Measurements from ENCODE around the gene RPUSD4. TPM values are rescaled to one million over a fixed set of nuclear protein-coding genes. Genes with fewer than 3 reads are reported as not detected.

RPUSD4 gene
- total RNA-seq, 1 experiment from 2014 or later: 40.1 TPM

DNA sequence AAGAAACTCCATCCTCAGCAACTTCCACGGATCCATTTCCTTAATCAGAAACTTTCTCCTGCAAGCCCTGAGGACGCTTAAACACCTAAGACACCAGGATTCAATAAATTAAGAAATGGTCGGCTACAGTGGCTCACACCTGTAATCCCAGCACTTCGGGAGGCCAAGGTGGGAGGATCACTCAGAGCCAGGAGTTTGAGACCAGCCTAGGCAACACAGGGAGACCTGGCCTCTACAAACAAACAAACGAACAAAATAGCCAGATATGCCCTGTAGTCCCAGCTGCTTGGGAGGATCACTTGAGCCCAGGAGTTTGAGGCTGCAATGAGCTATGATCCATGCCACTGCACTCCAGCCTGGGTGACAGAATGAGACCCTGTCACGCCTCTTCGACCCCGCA lies 46.7 kb downstream of the RPUSD4 start:
- H3K4me1 ChIP-seq (ENCODE audit: control insufficient read depth in 1 of 2, insufficient read depth in 2 of 2, low read length in 2 of 2): peaks cover 0 to 5% of the 10 kb centered on the region in 2 experiments; a peak in 1 of 4 replicates
- no peaks in the 10 kb centered on the region for H3K79me2 ChIP-seq (ENCODE audit: insufficient read depth, low read length)
- no peaks in the 10 kb centered on the region for H3K9me2 ChIP-seq (ENCODE audit: insufficient read depth)
- H3K27me3 ChIP-seq (ENCODE audit: insufficient read depth, low read length): no peaks in the 10 kb centered on the region
- no peaks in the 10 kb centered on the region for H3K9me3 ChIP-seq (ENCODE audit: control insufficient read depth in 1 of 2, insufficient read depth in 1 of 2, low read depth in 1 of 2, low read length in 2 of 2)
- ATAC-seq: no peak
- no peak overlapping the region for H2AFZ ChIP-seq (ENCODE audit: low read depth, low read length, poor library complexity, severe bottlenecking)
- no peak overlapping the region for H3K4me2 ChIP-seq (ENCODE audit: low read length)
- POLR2A ChIA-PET: no interaction called here
- no TSS peak for BruUV-seq (replicated peaks)
- no peak overlapping the region for H3K9ac ChIP-seq (ENCODE audit: low read length)
- RAD21 ChIA-PET (ENCODE audit: low non-redundant PET in 1 of 2, low total read pairs in 2 of 2, uncharacterized antibody in 2 of 2, unreplicated experiment in 2 of 2): no interaction called here
- H4K20me1 ChIP-seq (ENCODE audit: insufficient read depth): no peaks in the 10 kb centered on the region
- no peak for TF ChIP-seq EGR1 (IDR thresholded peaks at IDR 0.05; ENCODE audit: low read depth)
- TF ChIP-seq ZNF274 (IDR thresholded peaks at IDR 0.05; ENCODE audit: low read depth, low read length): no peak
- TF ChIP-seq, protein P1, sequence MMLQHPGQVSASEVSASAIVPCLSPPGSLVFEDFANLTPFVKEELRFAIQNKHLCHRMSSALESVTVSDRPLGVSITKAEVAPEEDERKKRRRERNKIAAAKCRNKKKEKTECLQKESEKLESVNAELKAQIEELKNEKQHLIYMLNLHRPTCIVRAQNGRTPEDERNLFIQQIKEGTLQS (IDR thresholded peaks at IDR 0.05): no peak
- TF ChIP-seq ZFX (IDR thresholded peaks at IDR 0.05): no peak
- no peak for TF ChIP-seq RAD21 (IDR thresholded peaks at IDR 0.05; ENCODE audit: low read depth)
- TF ChIP-seq ELF1 (IDR thresholded peaks at IDR 0.05; ENCODE audit: borderline replicate concordance, low read depth): no peak
- no peak for TF ChIP-seq SP1 (IDR thresholded peaks at IDR 0.05; ENCODE audit: low read depth)
- TF ChIP-seq, protein P2, sequence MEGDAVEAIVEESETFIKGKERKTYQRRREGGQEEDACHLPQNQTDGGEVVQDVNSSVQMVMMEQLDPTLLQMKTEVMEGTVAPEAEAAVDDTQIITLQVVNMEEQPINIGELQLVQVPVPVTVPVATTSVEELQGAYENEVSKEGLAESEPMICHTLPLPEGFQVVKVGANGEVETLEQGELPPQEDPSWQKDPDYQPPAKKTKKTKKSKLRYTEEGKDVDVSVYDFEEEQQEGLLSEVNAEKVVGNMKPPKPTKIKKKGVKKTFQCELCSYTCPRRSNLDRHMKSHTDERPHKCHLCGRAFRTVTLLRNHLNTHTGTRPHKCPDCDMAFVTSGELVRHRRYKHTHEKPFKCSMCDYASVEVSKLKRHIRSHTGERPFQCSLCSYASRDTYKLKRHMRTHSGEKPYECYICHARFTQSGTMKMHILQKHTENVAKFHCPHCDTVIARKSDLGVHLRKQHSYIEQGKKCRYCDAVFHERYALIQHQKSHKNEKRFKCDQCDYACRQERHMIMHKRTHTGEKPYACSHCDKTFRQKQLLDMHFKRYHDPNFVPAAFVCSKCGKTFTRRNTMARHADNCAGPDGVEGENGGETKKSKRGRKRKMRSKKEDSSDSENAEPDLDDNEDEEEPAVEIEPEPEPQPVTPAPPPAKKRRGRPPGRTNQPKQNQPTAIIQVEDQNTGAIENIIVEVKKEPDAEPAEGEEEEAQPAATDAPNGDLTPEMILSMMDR (IDR thresholded peaks at IDR 0.05 in 2 of 3, conservative IDR thresholded peaks at IDR 0.05 in 1 of 3; ENCODE audit: borderline replicate concordance in 1 of 3, insufficient read depth in 1 of 3, low read depth in 2 of 3, low read length in 2 of 3): no peak
- TF ChIP-seq SIN3A (IDR thresholded peaks at IDR 0.05; ENCODE audit: low read depth): no peak
- no peak for TF ChIP-seq CEBPB (IDR thresholded peaks at IDR 0.05; ENCODE audit: low read depth)
- TF ChIP-seq TCF7L2 (IDR thresholded peaks at IDR 0.05; ENCODE audit: borderline replicate concordance, extremely low read depth, insufficient read depth, insufficient read length): no peak
- TF ChIP-seq EZH2 (IDR thresholded peaks at IDR 0.05): no peak
- no peak for TF ChIP-seq SRF (IDR thresholded peaks at IDR 0.05; ENCODE audit: low read depth)
- no peak for DNase-seq (ENCODE audit: low read depth, low spot score)
- H3K36me3 ChIP-seq (ENCODE audit: control insufficient read depth in 1 of 2, insufficient read depth in 2 of 2, low read length in 2 of 2): no peaks in the 10 kb centered on the region
- CTCF ChIA-PET: no interaction called here
- intact Hi-C loops (cut with micrococcal nuclease): no loop called here
- no peak overlapping the region for H3K27ac ChIP-seq (ENCODE audit: low read depth, low read length)
- H3K4me3 ChIP-seq (replicated peaks in 1 of 2; ENCODE audit: low read depth in 1 of 2, low read length in 2 of 2): no peak overlapping the region

All from HCT116 (cell line).